H1 (cell line): Measurements from ENCODE around the gene CUTC. TPM values are rescaled to one million over a fixed set of nuclear protein-coding genes. Genes with fewer than 3 reads are reported as not detected.

Experiments
- CTCF ChIA-PET: fragments of 300-600 bp; sonication (Branson Sonifier 250); formaldehyde crosslinking; loops from one replicate; lab custom pipeline; 2021; ENCODE audit not compliant: partially characterized antibody; lab: Charles Lee
- POLR2A ChIA-PET: fragments of 300-600 bp; sonication (Branson Sonifier 250); formaldehyde crosslinking; loops from one replicate; lab custom pipeline; 2021; ENCODE audit warnings: inconsistent platforms; ENCODE audit not compliant: partially characterized antibody; lab: Charles Lee
- DNase-seq, 2 experiments: peaks; one replicate each; pipeline versions ENCODE4 v3.0.0 to v3.0.0-alpha.2; 2010 to 2022; ENCODE audit warnings: low spot score in 2 of 2, low read depth in 1 of 2, mixed read lengths in 1 of 2
- FAIRE-seq: peaks from 2 replicates; lab custom pipeline; 2011; peaks lifted over from hg19 to GRCh38; lab: Jason Lieb, UNC
- H2AFZ ChIP-seq: 2 replicates; pipeline ENCODE4 v1.8.1; 2012; ENCODE audit warnings: low read length, inconsistent platforms
- H2AK5ac ChIP-seq: 2 replicates; pipeline ENCODE4 v1.6.1; 2013; ENCODE audit warnings: low read depth, low read length
- H2BK120ac ChIP-seq: replicated peaks from 2 replicates; pipeline ENCODE3; 2013; ENCODE audit warnings: low read depth, low read length, inconsistent platforms
- H2BK12ac ChIP-seq: 2 replicates; pipeline ENCODE4 v1.6.1; 2013; ENCODE audit warnings: low read depth, low read length
- H2BK15ac ChIP-seq: 2 replicates; pipeline ENCODE4 v1.6.1; 2013; ENCODE audit warnings: low read length
- H2BK20ac ChIP-seq: 2 replicates; pipeline ENCODE4 v1.6.1; 2013; ENCODE audit warnings: low read length
- H2BK5ac ChIP-seq: 2 replicates; pipeline ENCODE4 v1.6.1; 2013; ENCODE audit warnings: low read depth, low read length
- H3K14ac ChIP-seq: 2 replicates; pipeline ENCODE4 v1.6.1; 2013; ENCODE audit warnings: inconsistent platforms; ENCODE audit not compliant: insufficient read length
- H3K18ac ChIP-seq: 2 replicates; pipeline ENCODE4 v1.6.1; 2013; ENCODE audit warnings: low read length; ENCODE audit errors: extremely low read depth
- H3K23ac ChIP-seq: 2 replicates; pipeline ENCODE4 v1.6.1; 2013; ENCODE audit warnings: inconsistent platforms; ENCODE audit not compliant: insufficient read length
- H3K23me2 ChIP-seq: 2 replicates; pipeline ENCODE4 v1.6.1; 2013; ENCODE audit warnings: low read depth, low read length
- H3K27ac ChIP-seq: 2 replicates; pipeline ENCODE4 v1.6.1; 2011; ENCODE audit warnings: low read depth, low read length, inconsistent platforms
- H3K27me3 ChIP-seq, 4 experiments: replicated peaks in 1 of 4; 1 replicate in 1 of 4; 2 replicates in 3 of 4; pipeline versions ENCODE4 v1.6.1 to v1.8.1; 2011 to 2013; ENCODE audit warnings: low read length in 3 of 4, mild to moderate bottlenecking in 3 of 4, inconsistent platforms in 2 of 4, mixed read lengths in 2 of 4, moderate library complexity in 1 of 4; ENCODE audit not compliant: control insufficient read depth in 3 of 4, insufficient read depth in 3 of 4; ENCODE audit errors: extremely low read depth in 1 of 4
- H3K36me3 ChIP-seq, 4 experiments: 2 replicates each; pipeline versions ENCODE4 v1.6.1 to v1.8.1; 2011 to 2013; ENCODE audit warnings: mild to moderate bottlenecking in 4 of 4, low read length in 3 of 4, moderate library complexity in 2 of 4, control low read depth in 1 of 4, inconsistent platforms in 1 of 4; ENCODE audit not compliant: insufficient read depth in 4 of 4, control insufficient read depth in 2 of 4
- H3K4ac ChIP-seq: replicated peaks from 2 replicates; pipeline ENCODE3; 2013; ENCODE audit warnings: low read length, low read depth, mixed read lengths, inconsistent platforms; ENCODE audit not compliant: insufficient read length
- H3K4me1 ChIP-seq, 4 experiments: replicated peaks in 1 of 4; 1 replicate in 1 of 4; 2 replicates in 3 of 4; pipeline versions ENCODE4 v1.6.1 to v1.8.1; 2011 to 2013; ENCODE audit warnings: low read length in 3 of 4, inconsistent platforms in 2 of 4, mixed read lengths in 1 of 4; ENCODE audit not compliant: insufficient read depth in 4 of 4, control insufficient read depth in 3 of 4
- H3K4me2 ChIP-seq, 2 experiments: 2 replicates each; pipeline versions ENCODE4 v1.6.1 to v1.8.1; 2011 to 2013; ENCODE audit warnings: low read depth in 2 of 2, low read length in 2 of 2, control low read depth in 1 of 2, inconsistent platforms in 1 of 2, mild to moderate bottlenecking in 1 of 2; ENCODE audit not compliant: insufficient read depth in 1 of 2
- H3K4me3 ChIP-seq, 4 experiments: fragments of 200-600, 300-600 bp in 1 of 4; sonication (generic), shearing (Covaris generic), sonication (Bioruptor Twin) in 1 of 4; 2 replicates each; pipeline versions ENCODE4 v1.5.1 to v1.8.1; 2011 to 2016; ENCODE audit warnings: low read length in 4 of 4, low read depth in 3 of 4, control low read depth in 2 of 4, inconsistent platforms in 2 of 4, mild to moderate bottlenecking in 2 of 4, mixed read lengths in 1 of 4, moderate library complexity in 1 of 4; ENCODE audit not compliant: insufficient read depth in 2 of 4; ENCODE audit errors: extremely low read depth in 1 of 4
- H3K56ac ChIP-seq: replicated peaks from 2 replicates; pipeline ENCODE3; 2013; ENCODE audit warnings: low read depth, mild to moderate bottlenecking, mixed read lengths, low read length, inconsistent platforms; ENCODE audit not compliant: insufficient read length
- H3K79me1 ChIP-seq: 2 replicates; pipeline ENCODE4 v1.6.1; 2013; ENCODE audit warnings: low read depth, low read length, control low read depth
- H3K79me2 ChIP-seq, 2 experiments: 2 replicates each; pipeline versions ENCODE4 v1.6.1 to v1.8.1; 2012 to 2013; ENCODE audit warnings: low read length in 2 of 2, mild to moderate bottlenecking in 2 of 2, inconsistent platforms in 1 of 2; ENCODE audit not compliant: insufficient read depth in 2 of 2, control insufficient read depth in 1 of 2
- H3K9ac ChIP-seq, 4 experiments: replicated peaks in 1 of 4; 1 replicate in 1 of 4; 2 replicates in 3 of 4; pipeline versions ENCODE4 v1.6.1 to v1.8.1; 2011 to 2013; ENCODE audit warnings: low read depth in 3 of 4, low read length in 3 of 4, control low read depth in 2 of 4, mild to moderate bottlenecking in 2 of 4, moderate library complexity in 2 of 4, inconsistent platforms in 1 of 4; ENCODE audit errors: extremely low read depth in 1 of 4
- H3K9me3 ChIP-seq, 2 experiments: 2 replicates each; pipeline versions ENCODE4 v1.6.1 to v1.8.1; 2012 to 2013; ENCODE audit warnings: mild to moderate bottlenecking in 2 of 2, moderate library complexity in 2 of 2, control low read depth in 1 of 2, inconsistent platforms in 1 of 2, low read depth in 1 of 2, low read length in 1 of 2, mixed read lengths in 1 of 2; ENCODE audit not compliant: insufficient read depth in 2 of 2
- H4K20me1 ChIP-seq, 2 experiments: replicated peaks in 1 of 2; 2 replicates each; pipeline versions ENCODE3 to v1.8.1; 2011 to 2013; ENCODE audit warnings: inconsistent platforms in 2 of 2, low read length in 2 of 2, mild to moderate bottlenecking in 1 of 2; ENCODE audit not compliant: insufficient read depth in 2 of 2, control insufficient read depth in 1 of 2
- H4K5ac ChIP-seq: 2 replicates; pipeline ENCODE4 v1.6.1; 2013; ENCODE audit warnings: low read length, low read depth, mixed read lengths, inconsistent platforms; ENCODE audit not compliant: insufficient read length
- H4K8ac ChIP-seq: 2 replicates; pipeline ENCODE4 v1.8.0; 2013; ENCODE audit warnings: mild to moderate bottlenecking, moderate library complexity, low read length, inconsistent platforms; ENCODE audit not compliant: insufficient read depth; ENCODE audit errors: extremely low read depth
- H4K91ac ChIP-seq: replicated peaks from 2 replicates; pipeline ENCODE3; 2013; ENCODE audit warnings: low read length, mixed read lengths, inconsistent platforms; ENCODE audit not compliant: insufficient read length
- JUN ChIP-seq: IDR thresholded peaks from 2 replicates; pipeline ENCODE4 v1.6.1; 2011; ENCODE audit warnings: low read depth, mild to moderate bottlenecking, improper control_type of control experiment, low read length
- PHF8 ChIP-seq: fragments of 200-600 bp; sonication (generic); conservative IDR thresholded peaks from 2 replicates; pipeline ENCODE4 v1.7.1; 2012; ENCODE audit warnings: low read depth, mild to moderate bottlenecking, inconsistent platforms, low read length, moderate library complexity
- RAD21 ChIP-seq, 2 experiments: IDR thresholded peaks in 1 of 2; conservative IDR thresholded peaks in 1 of 2; 2 replicates each; pipeline ENCODE4 v1.6.1; 2011; ENCODE audit warnings: low read depth in 2 of 2, low read length in 2 of 2, improper control_type of control experiment in 1 of 2, inconsistent platforms in 1 of 2, mild to moderate bottlenecking in 1 of 2, moderate library complexity in 1 of 2
- SP1 ChIP-seq: IDR thresholded peaks from 2 replicates; pipeline ENCODE4 v1.6.1; 2011; ENCODE audit warnings: low read depth, low read length
- SRF ChIP-seq: IDR thresholded peaks from 2 replicates; pipeline ENCODE4 v1.6.1; 2011; ENCODE audit warnings: mild to moderate bottlenecking, low read depth, low read length, moderate library complexity
- SUZ12 ChIP-seq: fragments of 200-600 bp; sonication (generic); IDR thresholded peaks from 2 replicates; pipeline ENCODE4 v1.6.1; 2012; ENCODE audit warnings: mild to moderate bottlenecking, inconsistent platforms, low read length, moderate library complexity, mixed read lengths
- TAF1 ChIP-seq: IDR thresholded peaks from 2 replicates; pipeline ENCODE4 v1.6.1; 2011; ENCODE audit warnings: mild to moderate bottlenecking, low read depth, low read length
- TAF7 ChIP-seq: optimal IDR thresholded peaks from 2 replicates; pipeline ENCODE3; 2011; ENCODE audit warnings: low read depth, mild to moderate bottlenecking, inconsistent platforms, low read length, moderate library complexity, borderline replicate concordance
- TBP ChIP-seq: IDR thresholded peaks from 2 replicates; pipeline ENCODE4 v1.6.1; 2011; ENCODE audit warnings: low read depth, low read length, improper control_type of control experiment
- ZNF274 ChIP-seq: IDR thresholded peaks from 2 replicates; pipeline ENCODE4 v1.7.0; 2012; ENCODE audit warnings: low read length, borderline replicate concordance; ENCODE audit errors: extremely low read depth
- WGBS, 2 experiments: shearing (Covaris generic) in 1 of 2; methylation state at CpG; one replicate each; pipeline versions ENCODE4 v1.1.6 to v1.1.7; 2013 to 2015; ENCODE audit warnings: low lambda C conversion rate in 2 of 2, mixed read lengths in 2 of 2, inconsistent platforms in 1 of 2, low coverage in 1 of 2, missing lambda C conversion rate in 1 of 2; ENCODE audit not compliant: insufficient replicate concordance in 2 of 2, insufficient coverage in 1 of 2, insufficient read length in 1 of 2; ENCODE audit errors: extremely low coverage in 1 of 2, missing lambda C conversion rate in 1 of 2; 5-methylcytosine and 5-hydroxymethylcytosine counted together
- polyA plus RNA-seq, 7 experiments: library from polyadenylated mRNA; depleted of rRNA in 3 of 7; stranded (reverse) in 5 of 7; unstranded in 2 of 7; fragments of >200 nt in 5 of 7; fragments of 200-250 nt in 2 of 7; gene quantifications; 1 replicate in 5 of 7; 2 replicates in 1 of 7; 4 replicates in 1 of 7; pipeline versions ENCODE4 v1.2.1 to v1.2.3, GENCODE V29; 2011 to 2013; ENCODE audit warnings: missing spikeins in 2 of 7, mixed read lengths in 2 of 7
- total RNA-seq: library from RNA; stranded (reverse); fragmentation: NEBNext Ultra II Directional; extraction: Animal tissue kit (Norgen Biotek cat#: 25700); gene quantifications from 2 replicates; pipeline ENCODE4 v1.2.1, GENCODE V29; 2021
- TF ChIP-seq, protein P1 (sequence below), 3 experiments: IDR thresholded peaks; 1 replicate in 2 of 3; 2 replicates in 1 of 3; pipeline versions ENCODE4 v1.5.1 to v1.6.1; 2011; ENCODE audit warnings: low read length in 3 of 3, mild to moderate bottlenecking in 3 of 3, inconsistent platforms in 2 of 3, low read depth in 1 of 3, moderate library complexity in 1 of 3; ENCODE audit not compliant: insufficient read depth in 1 of 3; ENCODE audit errors: control extremely low read depth in 1 of 3

The CUTC gene
- total and polyA plus RNA-seq, 2 of the 8 experiments (the other 6 are each of a cell fraction or from before 2014, with no cell fraction given), result 25.3 to 25.6 TPM

GRCh38 chr10:99796928-99797327, 64.9 kb downstream of the CUTC start:
- POLR2A ChIA-PET, result no interaction called here
- Histone ChIP-seq H3K9me3 (no peaks in the 10 kb centered on the region), H3K4me3 (no peak overlapping the region), H2BK5ac (no peak overlapping the region), H2AFZ (no peak overlapping the region), H3K27ac (no peak overlapping the region), H3K56ac (no peak overlapping the region), H2BK12ac (no peak overlapping the region), H2BK20ac (no peak overlapping the region), H3K36me3 (no peaks in the 10 kb centered on the region), H4K91ac (no peak overlapping the region), H3K4me2 (no peak overlapping the region), H3K9ac (no peak overlapping the region), H4K5ac (no peak overlapping the region), H3K18ac (no peak overlapping the region), H3K14ac (no peak overlapping the region), H3K27me3 (no peaks in the 10 kb centered on the region), H3K23ac (no peak overlapping the region), H2BK120ac (no peak overlapping the region), H4K20me1 (no peaks in the 10 kb centered on the region), H2BK15ac (no peak overlapping the region), H3K23me2 (no peaks in the 10 kb centered on the region), H3K4ac (no peak overlapping the region), H2AK5ac (no peak overlapping the region), H3K4me1 (no peaks in the 10 kb centered on the region), H3K79me2 (no peaks in the 10 kb centered on the region), H4K8ac (no peak overlapping the region), H3K79me1 (no peaks in the 10 kb centered on the region)
- DNase-seq, result no peak
- CTCF ChIA-PET, result interaction anchor here (3.3 kb wide), 1 partner anchor 15 kb away, joined by 11 read pairs; no protein-coding TSS in a partner anchor
- 84% methylated on average over 6 of the region's 6 CpGs; no CpG with 5 or more reads in 1 of the 2 experiments for WGBS, 2 experiments
- no peak for FAIRE-seq
- TF ChIP-seq SUZ12, result no peak
- no peak for TF ChIP-seq TBP
- no peak for TF ChIP-seq PHF8
- TF ChIP-seq SP1, result no peak
- no peak for TF ChIP-seq TAF7
- TF ChIP-seq, protein P1, sequence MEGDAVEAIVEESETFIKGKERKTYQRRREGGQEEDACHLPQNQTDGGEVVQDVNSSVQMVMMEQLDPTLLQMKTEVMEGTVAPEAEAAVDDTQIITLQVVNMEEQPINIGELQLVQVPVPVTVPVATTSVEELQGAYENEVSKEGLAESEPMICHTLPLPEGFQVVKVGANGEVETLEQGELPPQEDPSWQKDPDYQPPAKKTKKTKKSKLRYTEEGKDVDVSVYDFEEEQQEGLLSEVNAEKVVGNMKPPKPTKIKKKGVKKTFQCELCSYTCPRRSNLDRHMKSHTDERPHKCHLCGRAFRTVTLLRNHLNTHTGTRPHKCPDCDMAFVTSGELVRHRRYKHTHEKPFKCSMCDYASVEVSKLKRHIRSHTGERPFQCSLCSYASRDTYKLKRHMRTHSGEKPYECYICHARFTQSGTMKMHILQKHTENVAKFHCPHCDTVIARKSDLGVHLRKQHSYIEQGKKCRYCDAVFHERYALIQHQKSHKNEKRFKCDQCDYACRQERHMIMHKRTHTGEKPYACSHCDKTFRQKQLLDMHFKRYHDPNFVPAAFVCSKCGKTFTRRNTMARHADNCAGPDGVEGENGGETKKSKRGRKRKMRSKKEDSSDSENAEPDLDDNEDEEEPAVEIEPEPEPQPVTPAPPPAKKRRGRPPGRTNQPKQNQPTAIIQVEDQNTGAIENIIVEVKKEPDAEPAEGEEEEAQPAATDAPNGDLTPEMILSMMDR (IDR thresholded peaks at IDR 0.05; ENCODE audit: control extremely low read depth in 1 of 3, insufficient read depth in 1 of 3, low read depth in 1 of 3, low read length in 3 of 3), result no peak
- no peak for TF ChIP-seq RAD21 (IDR thresholded peaks at IDR 0.05 in 1 of 2, conservative IDR thresholded peaks at IDR 0.05 in 1 of 2; ENCODE audit: low read depth in 2 of 2, low read length in 2 of 2)
- no peak for TF ChIP-seq ZNF274
- TF ChIP-seq SRF, result no peak
- TF ChIP-seq JUN, result no peak
- no peak for TF ChIP-seq TAF1
